Measurements from ENCODE around the gene MUC20. TPM values are rescaled to one million over a fixed set of nuclear protein-coding genes. Genes with fewer than 3 reads are reported as not detected.

Gene MUC20
- total and polyA plus RNA-seq, 9 of the 15 experiments (the other 6 are each of a cell fraction or from before 2014, with no cell fraction given), result 0.03 to 0.23 (median 0.15) TPM; not detected in 3

DNA sequence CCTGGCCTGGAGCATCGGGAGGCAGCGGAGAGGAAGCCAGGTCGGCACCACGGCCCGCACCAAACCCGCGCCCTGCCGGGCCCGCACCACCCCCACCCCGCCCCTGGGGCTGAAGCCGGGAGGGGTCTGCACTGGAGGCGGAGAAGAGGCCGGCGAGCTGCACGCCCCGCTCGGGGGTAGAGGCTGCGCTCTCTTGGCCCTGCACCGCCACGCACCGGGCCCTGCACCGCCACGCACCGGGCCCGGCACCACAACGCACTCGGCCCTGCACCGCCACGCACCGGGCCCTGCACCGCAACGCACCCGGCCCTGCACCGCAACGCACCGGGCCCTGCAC, 41.4 kb downstream of the MUC20 start:
- in situ Hi-C loops (cut with MboI), result no loop called here
- intact Hi-C loops (cut with micrococcal nuclease), result no loop called here
- 66% methylated on average over 26 of the region's 36 CpGs for WGBS (ENCODE audit: insufficient coverage, low coverage, missing lambda C conversion rate)
- no peaks in the 10 kb centered on the region for H3K9me1 ChIP-seq (ENCODE audit: control insufficient read depth, insufficient read depth, low read length)
- no peaks in the 10 kb centered on the region for H3K79me2 ChIP-seq (ENCODE audit: control insufficient read depth, insufficient read depth, low read length)
- H3K27ac ChIP-seq (ENCODE audit: extremely low read depth, low read depth, low read length), result no peak overlapping the region
- H4K20me1 ChIP-seq (replicated peaks; ENCODE audit: control insufficient read depth, insufficient read depth, low read length), result peaks cover 4% of the 10 kb centered on the region; the same call in 1 of the 2 replicates
- CTCF ChIA-PET (ENCODE audit: low intra/inter-chr PET ratio), result no interaction called here
- H3K36me3 ChIP-seq (ENCODE audit: control insufficient read depth, insufficient read depth, low read length), result no peaks in the 10 kb centered on the region
- TF ChIP-seq RFX1 (IDR thresholded peaks at IDR 0.05) (no peak), ZNF644 (tag; IDR thresholded peaks at IDR 0.05; ENCODE audit: low read depth) (no peak), FOXO4 (CRISPR knock-in tag; IDR thresholded peaks at IDR 0.05) (no peak), ZNF444 (CRISPR knock-in tag; IDR thresholded peaks at IDR 0.05) (no peak), ZNF282 (CRISPR knock-in tag; IDR thresholded peaks at IDR 0.05) (no peak), ZBED1 (IDR thresholded peaks at IDR 0.05) (no peak), ZNF551 (CRISPR knock-in tag; IDR thresholded peaks at IDR 0.05) (no peak), PHF21A (IDR thresholded peaks at IDR 0.05; ENCODE audit: borderline replicate concordance, low read depth) (no peak), EP400 (IDR thresholded peaks at IDR 0.05) (no peak), XRCC5 (IDR thresholded peaks at IDR 0.05; ENCODE audit: low read depth, low read length) (no peak), ILF3 (IDR thresholded peaks at IDR 0.05; ENCODE audit: borderline replicate concordance) (no peak), SRSF3 (IDR thresholded peaks at IDR 0.05; ENCODE audit: insufficient read depth, low read length) (no peak), ZNF76 (CRISPR knock-in tag; IDR thresholded peaks at IDR 0.05; ENCODE audit: borderline replicate concordance) (no peak)
- TF ChIP-seq, protein P1, sequence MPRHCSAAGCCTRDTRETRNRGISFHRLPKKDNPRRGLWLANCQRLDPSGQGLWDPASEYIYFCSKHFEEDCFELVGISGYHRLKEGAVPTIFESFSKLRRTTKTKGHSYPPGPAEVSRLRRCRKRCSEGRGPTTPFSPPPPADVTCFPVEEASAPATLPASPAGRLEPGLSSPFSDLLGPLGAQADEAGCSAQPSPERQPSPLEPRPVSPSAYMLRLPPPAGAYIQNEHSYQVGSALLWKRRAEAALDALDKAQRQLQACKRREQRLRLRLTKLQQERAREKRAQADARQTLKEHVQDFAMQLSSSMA (CRISPR knock-in tag; IDR thresholded peaks at IDR 0.05), result no peak
- TF ChIP-seq, protein P2, sequence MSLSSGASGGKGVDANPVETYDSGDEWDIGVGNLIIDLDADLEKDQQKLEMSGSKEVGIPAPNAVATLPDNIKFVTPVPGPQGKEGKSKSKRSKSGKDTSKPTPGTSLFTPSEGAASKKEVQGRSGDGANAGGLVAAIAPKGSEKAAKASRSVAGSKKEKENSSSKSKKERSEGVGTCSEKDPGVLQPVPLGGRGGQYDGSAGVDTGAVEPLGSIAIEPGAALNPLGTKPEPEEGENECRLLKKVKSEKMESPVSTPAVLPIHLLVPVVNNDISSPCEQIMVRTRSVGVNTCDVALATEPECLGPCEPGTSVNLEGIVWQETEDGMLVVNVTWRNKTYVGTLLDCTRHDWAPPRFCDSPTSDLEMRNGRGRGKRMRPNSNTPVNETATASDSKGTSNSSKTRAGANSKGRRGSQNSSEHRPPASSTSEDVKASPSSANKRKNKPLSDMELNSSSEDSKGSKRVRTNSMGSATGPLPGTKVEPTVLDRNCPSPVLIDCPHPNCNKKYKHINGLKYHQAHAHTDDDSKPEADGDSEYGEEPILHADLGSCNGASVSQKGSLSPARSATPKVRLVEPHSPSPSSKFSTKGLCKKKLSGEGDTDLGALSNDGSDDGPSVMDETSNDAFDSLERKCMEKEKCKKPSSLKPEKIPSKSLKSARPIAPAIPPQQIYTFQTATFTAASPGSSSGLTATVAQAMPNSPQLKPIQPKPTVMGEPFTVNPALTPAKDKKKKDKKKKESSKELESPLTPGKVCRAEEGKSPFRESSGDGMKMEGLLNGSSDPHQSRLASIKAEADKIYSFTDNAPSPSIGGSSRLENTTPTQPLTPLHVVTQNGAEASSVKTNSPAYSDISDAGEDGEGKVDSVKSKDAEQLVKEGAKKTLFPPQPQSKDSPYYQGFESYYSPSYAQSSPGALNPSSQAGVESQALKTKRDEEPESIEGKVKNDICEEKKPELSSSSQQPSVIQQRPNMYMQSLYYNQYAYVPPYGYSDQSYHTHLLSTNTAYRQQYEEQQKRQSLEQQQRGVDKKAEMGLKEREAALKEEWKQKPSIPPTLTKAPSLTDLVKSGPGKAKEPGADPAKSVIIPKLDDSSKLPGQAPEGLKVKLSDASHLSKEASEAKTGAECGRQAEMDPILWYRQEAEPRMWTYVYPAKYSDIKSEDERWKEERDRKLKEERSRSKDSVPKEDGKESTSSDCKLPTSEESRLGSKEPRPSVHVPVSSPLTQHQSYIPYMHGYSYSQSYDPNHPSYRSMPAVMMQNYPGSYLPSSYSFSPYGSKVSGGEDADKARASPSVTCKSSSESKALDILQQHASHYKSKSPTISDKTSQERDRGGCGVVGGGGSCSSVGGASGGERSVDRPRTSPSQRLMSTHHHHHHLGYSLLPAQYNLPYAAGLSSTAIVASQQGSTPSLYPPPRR (CRISPR knock-in tag; IDR thresholded peaks at IDR 0.05; ENCODE audit: borderline replicate concordance), result no peak
- no peak for DNase-seq (ENCODE audit: extremely low read depth in 1 of 4, low spot score in 3 of 4)
- no peaks in the 10 kb centered on the region for H3K9me3 ChIP-seq (replicated peaks; ENCODE audit: control insufficient read depth, insufficient read depth, low read depth, low read length)
- no peak overlapping the region for H3K9ac ChIP-seq (ENCODE audit: insufficient read depth in 1 of 2, low read depth in 2 of 2, low read length in 2 of 2)
- FAIRE-seq, result no peak
- peaks cover 26 to 77% of the 10 kb centered on the region in 2 experiments; a peak in 4 of 5 replicates for H3K27me3 ChIP-seq (ENCODE audit: control insufficient read depth in 2 of 2, insufficient read depth in 2 of 2, low read length in 2 of 2)
- no peak for ATAC-seq
- H3K4me1 ChIP-seq (replicated peaks in 1 of 2; ENCODE audit: control insufficient read depth in 2 of 2, insufficient read depth in 2 of 2, low read length in 2 of 2), result peaks cover 0 to 6% of the 10 kb centered on the region in 2 experiments; a peak in 2 of 5 replicates
- no peak overlapping the region for H3K4me3 ChIP-seq
- POLR2A ChIA-PET, result no interaction called here
- no peak overlapping the region for H3K4me2 ChIP-seq (ENCODE audit: insufficient read depth, low read length)
- BruUV-seq (replicated peaks), result no TSS peak
- H2AFZ ChIP-seq (ENCODE audit: low read depth, low read length), result no peak overlapping the region
